GM18951 (cell line): Measurements from ENCODE around the gene DGKZ.

ENCODE experiments used
- POLR2A ChIP-seq: IDR thresholded peaks from 4 replicates; pipeline ENCODE4 v1.6.1; 2011; ENCODE audit warnings: mild to moderate bottlenecking; ENCODE audit not compliant: insufficient read length, insufficient read depth; ENCODE audit errors: extremely low read depth
- in situ Hi-C: fragments of 300-500 bp; cut with MboI; formaldehyde crosslinking; loops from one replicate; pipeline ENCODE4 v1.12.0; 2022; ENCODE audit warnings: low sequenced_read_pairs, mixed read lengths, inconsistent platforms; ENCODE audit not compliant: unreplicated experiment

DGKZ gene

DNA sequence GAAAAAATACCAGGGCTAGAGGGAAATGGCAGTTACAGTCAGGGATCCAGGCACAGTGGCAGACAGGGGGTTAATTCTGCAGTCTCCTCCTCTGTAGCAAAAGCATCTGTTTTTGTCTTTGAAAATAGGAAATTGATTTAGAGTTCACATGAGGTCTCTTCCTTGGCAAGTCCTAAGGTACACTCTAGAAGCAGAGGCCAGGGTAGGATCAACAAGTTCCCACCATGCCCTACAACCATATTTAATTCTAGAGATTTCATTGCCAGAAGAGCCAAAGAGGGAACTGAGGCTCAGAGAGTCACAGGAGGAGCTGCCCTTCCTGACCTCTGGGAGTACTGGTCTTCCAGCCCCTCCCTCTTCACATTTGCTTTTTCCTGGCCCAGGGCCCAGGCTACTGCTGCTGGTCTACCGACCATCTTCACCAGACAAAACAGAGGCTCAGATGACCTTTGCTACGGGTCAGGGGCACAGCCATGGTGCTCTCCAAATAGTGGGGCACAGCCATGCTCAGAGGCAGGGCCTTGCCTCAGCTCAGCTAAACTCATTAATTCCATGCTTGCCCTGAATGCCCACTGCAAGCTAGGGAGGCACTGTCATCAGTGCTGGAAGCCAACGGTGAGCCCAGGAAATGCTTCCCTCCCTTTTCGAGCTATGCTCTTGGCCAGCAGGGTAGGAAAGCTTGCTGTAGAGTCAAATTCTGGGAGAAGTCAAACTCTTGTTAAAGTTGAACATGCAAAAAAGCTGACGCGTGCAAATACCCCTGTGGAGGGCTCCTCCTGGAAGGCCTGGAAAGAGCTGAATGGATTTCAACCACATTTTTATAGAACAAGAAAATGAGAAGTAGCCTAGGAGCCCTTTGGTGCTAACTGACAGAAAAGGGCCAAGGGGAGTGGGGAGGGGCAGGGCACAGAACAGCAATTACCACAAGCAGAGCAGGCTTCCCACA is 56.0 kb downstream of the DGKZ start:
- no peak for TF ChIP-seq POLR2A
- in situ Hi-C loops: no loop called here

DNA sequence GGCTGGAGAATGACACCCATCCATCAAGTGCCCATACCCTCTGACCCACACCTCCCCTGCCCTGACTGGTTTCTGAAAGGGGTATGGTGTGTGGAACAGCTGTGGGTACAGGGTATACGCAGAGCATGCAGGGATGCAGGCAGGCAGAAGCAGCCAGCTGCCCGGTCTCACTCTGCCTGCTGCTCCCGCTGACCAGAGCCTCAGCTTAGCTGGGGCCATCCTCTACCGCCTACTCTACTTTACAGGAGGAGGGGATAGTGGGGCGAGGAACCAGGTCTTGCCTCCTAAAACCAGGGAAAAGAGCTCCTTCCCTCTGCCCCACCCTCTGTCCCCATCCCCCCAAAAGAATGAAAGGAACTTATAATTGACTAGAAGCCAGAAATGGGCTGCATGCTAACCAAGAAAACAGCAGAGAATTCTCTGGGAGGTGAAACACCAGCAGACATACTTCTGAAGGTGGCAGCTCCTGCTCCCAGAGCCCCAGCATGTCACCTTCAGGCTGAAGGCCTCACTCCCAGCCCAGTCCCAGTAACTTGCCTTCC is 57.3 kb downstream of the DGKZ start:
- in situ Hi-C loops: no loop called here

DNA sequence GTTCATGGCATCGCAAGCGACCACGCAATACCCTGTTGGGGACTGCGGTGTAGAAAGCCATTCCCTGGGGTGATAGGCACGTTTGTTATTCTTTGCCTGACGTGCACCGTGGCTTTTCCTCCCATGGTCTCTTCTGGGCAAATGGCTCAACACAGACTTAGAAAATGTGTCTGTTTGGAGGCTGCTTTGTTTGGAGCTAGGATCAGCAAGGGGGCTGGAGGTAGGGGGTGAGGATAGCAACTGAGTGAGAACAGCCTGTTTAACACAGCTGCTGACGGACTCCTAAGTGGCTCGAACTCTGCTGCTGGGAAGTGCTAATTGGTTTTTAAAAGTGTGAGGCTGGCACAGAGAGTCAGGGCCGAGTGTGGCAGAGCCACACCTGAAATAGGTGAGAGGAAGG is 60.4 kb downstream of the DGKZ start:
- no peak for TF ChIP-seq POLR2A
- in situ Hi-C loops: no loop called here

More for the DNA sequence above, 57.3 kb downstream of the DGKZ start:
- no peak for TF ChIP-seq POLR2A

DNA sequence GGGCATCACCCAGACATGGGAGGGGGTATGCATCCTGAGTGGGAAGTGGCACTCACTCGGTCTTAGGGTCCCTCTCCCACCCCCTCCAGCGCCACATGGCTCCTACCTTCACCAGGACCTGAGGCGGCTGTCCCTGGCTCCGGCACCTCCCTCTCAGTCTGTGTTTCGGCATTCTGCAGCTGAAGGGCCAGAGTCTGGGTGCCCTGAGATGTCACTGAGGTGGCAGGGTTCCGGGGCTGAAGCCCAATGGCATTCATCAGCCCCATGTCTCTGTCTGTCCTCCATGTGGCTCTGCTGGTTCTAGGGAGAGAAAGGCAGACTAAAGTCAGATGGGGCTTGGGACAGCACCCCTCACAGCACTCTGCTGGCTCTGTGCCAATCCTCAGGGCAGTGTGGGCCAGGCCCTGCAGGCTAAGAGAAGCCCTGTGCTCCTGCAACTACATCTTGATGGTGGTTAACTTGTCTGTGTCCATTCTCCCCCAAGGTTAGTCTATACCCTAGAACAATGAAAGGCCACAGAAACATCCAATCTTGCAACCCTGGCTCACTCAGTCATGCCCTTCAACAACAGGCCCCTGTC is 61.2 kb downstream of the DGKZ start:
- in situ Hi-C loops: no loop called here
- no peak for TF ChIP-seq POLR2A

DNA sequence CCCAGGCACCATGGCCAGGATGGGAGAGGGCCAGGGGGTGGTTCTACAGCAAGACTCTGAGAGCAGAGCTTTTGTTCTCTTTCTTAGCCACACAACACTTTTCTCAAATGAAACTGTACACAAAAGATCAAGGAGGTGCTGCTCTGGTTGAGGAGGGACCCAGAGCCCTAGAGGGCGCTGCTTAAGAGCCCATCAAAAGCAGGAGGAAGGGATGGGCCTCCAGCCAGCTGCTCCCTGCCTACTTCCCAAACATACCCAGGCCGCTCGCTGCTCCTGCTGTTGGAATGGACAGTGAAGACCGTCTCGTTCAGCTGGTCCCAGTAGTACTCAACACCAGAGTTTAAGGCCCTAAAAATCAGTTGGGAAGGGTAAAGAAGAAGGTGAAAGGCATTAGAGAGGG is 62.8 kb downstream of the DGKZ start:
- no peak for TF ChIP-seq POLR2A
- in situ Hi-C loops: no loop called here

DNA sequence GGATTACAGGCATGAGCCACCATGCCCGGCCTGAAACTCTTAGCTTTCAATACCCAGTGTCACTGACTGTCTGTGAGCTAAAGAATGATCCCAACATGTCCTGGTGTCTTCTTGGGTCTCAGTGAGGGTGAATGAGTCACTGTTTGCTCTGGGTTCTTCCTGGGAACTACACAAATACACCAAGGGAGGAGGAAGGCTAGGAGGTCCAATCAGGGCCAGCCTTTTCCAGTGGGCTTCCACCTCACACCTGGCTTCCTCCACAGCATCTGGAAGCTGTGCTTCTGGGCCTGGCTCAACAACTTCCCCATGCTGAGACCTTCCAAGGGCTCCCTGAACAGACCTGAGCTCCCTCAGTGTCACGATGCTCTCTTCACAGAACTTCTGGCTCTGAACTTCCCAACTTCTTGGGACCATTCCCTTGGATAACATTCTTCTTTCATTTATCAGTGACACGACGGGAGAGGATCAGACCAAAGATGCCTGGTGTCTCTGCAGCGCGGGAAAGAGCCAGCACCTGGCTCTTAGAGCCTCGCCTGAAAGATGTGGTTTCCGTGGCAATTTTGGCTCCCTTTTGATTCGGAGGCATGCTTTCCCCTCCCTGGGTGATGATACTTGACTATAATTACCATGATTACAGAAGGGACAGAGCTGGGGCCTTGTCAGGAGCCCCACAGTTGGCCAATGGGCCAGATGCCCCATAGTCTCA is 66.7 kb downstream of the DGKZ start:
- TF ChIP-seq POLR2A: no peak
- in situ Hi-C loops: no loop called here

DNA sequence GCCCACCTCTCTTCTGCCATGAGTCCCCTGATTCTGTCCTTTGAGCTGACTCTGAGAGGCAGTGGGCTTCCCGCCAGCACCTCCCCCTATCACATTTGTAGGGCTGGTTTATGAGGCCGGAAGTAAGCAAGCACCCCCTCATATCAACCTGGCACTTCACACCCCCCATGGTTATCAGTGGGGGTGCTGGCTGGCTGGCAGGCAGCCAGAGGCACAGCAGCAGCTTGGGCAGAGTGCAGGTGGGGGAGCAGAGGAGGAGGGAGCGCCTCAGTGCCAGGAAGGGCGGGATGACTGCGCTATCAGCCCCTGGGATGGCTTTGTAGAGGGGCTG is 67.2 kb downstream of the DGKZ start:
- in situ Hi-C loops: no loop called here
- TF ChIP-seq POLR2A: no peak

DNA sequence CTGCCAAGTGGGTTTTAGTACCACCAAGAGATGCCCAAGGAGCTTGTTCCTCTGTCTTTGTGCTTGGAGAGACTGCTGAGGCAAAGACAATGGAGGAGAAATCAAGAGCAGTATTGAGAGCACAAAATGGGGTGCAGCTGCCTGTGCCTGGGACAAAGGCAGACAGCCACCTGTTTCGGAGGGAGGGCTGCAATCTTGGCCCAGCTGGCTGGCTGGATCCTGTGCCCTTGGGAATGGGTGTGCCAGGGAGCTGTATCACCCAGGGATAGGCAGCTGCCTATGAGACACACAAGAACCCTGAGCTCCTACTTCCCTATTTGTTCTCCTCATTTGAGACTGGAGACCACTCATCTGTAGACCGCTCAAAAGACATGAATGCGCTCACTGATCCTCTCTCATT is 67.6 kb downstream of the DGKZ start:
- TF ChIP-seq POLR2A: no peak
- in situ Hi-C loops: no loop called here

DNA sequence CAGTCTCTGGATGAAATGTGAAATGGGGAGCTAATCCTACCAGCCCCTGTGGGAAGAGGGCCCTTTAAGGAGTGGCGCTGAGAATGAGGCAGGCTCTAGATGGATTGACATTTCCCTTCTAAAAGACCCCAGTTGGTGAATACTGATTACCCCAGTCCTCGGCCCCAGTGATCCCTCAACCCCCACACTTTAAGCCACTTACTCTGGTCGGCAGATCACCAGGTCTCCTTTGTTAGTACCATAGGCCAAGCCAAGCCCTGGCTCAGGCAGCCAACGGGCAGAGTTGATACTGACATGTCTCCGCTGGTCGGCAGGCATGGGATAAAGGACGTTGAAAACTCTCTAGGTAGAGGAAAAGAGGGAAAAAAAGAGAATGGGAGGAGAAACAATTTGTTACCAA is 70.4 kb downstream of the DGKZ start:
- in situ Hi-C loops: no loop called here
- no peak for TF ChIP-seq POLR2A

DNA sequence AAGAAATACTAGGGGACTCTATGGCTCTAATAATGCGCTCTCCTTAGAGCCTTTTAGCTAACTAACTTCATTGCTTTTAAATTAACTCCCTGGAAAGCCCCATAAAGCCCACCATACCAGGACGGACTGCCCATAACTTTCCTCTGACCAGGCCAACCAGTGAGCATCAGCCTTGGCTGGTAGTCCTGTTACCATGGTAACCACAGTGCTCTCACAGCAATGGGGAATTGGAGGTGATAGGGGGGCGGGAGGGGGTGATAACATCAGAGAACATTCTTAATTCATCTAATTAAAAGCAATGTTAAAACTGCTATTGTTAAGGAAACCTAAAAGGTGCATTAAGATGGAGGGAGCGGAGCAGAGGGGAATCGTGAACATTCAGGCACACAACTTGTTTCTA is 71.5 kb downstream of the DGKZ start:
- in situ Hi-C loops: no loop called here
- no peak for TF ChIP-seq POLR2A

DNA sequence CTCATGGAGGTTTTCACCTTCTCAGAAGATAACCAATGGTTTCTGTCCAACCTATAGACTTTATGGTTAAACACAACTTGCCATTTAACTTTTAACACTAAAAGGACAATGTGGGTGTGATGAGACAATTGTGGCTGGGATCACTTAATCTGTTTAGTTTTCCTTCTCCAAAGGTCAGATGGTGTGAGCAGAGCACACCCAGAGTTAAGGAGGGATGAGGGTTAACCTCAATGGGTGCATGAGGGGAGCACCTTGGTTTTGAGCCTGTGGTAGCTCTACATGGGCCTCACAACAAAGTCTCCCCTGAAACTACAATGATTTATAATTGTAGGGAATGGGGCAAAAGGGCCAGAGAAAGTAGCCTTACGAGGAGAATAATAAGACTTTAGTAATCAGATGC is 73.2 kb downstream of the DGKZ start:
- in situ Hi-C loops: no loop called here
- TF ChIP-seq POLR2A: no peak

DNA sequence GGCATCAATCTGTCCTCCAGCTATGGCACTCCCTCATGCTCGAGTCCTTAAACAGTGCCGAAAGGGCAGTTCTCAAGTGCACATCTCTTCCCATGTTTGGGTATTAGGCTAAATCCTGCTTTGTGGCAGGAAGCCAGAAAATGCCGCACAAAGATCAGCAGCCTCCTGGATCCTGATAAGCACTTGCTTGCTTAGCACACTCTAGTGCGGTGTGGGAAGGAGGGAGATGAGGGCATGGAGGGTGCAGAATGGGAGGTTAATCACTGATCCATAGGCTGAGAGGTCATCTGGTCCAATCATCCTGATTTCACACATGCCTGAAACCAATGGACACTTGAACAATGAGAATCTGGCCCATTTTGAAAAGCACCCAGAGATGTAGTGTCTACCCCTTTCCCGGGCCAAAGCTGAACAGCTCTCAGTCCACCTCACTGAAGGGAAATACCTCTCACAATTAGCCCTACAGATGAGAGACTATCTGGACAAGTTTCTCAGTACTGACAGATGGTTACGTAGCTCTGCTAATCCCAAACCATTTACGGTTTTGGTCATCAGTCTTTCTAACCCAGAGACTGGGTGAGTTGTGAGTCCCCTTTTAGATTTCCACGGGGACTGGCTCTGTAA is 74.1 kb downstream of the DGKZ start:
- no peak for TF ChIP-seq POLR2A
- in situ Hi-C loops: no loop called here

DNA sequence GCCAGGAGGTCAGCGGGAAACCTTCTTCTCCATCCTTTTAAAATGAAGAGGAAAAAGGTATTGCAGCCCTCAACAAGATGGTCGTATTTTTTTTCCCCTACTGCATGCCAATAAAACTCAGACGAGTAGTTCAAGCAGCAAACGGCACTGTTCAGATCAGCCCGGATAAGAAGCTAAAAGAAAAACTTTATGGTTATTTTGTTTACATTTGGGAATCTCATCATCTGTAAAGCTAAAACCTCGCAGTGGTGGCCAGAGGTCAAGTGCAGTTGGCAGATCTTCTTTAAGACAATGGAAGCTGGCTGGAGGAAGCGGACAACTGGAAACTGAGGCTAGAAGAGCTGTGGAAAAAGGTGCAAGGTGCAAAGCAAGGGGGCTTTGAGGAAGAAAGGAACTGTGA is 75.3 kb downstream of the DGKZ start:
- TF ChIP-seq POLR2A: no peak

More for the DNA sequence above, 75.3 kb downstream of the DGKZ start:
- in situ Hi-C loops: no loop called here
